OCI-LY7 (cell line): ENCODE measurements around the gene CTNND2. TPM values are rescaled to one million over a fixed set of nuclear protein-coding genes. Genes with fewer than 3 reads are reported as not detected.

Experiments
- BruUV-seq: library from RNA; stranded (reverse); fragments of 400-500 nt; replicated peaks from 2 replicates; lab custom pipeline; 2021; lab: Mats Ljungman, UMichigan
- CTCF ChIA-PET: fragments of 300-600 bp; sonication (Branson Sonifier 250); formaldehyde crosslinking; loops from one replicate; lab custom pipeline; 2022; ENCODE audit warnings: antibody characterized with exemption; ENCODE audit not compliant: unreplicated experiment; lab: Charles Lee
- POLR2A ChIA-PET: fragments of 300-600 bp; sonication (Branson Sonifier 250); formaldehyde crosslinking; loops from one replicate; lab custom pipeline; 2022; ENCODE audit warnings: antibody characterized with exemption; lab: Charles Lee
- DNase-seq: peaks from one replicate; pipeline ENCODE4 v3.0.0-alpha.2; 2015; ENCODE audit warnings: low spot score
- H2AFZ ChIP-seq: fragments of 200-600 bp; sonication (generic), shearing (Covaris generic); 2 replicates; pipeline ENCODE4 v1.6.1; 2014; ENCODE audit warnings: mild to moderate bottlenecking, antibody characterized with exemption, low read length, moderate library complexity
- H3K27ac ChIP-seq: fragments of 200-600 bp; sonication (generic); 2 replicates; pipeline ENCODE4 v1.5.1; 2014; ENCODE audit warnings: mixed run types, low read depth, mild to moderate bottlenecking, moderate library complexity, low read length, inconsistent platforms; ENCODE audit not compliant: poor library complexity, severe bottlenecking
- H3K36me3 ChIP-seq: fragments of 200-600 bp; sonication (generic); 2 replicates; pipeline ENCODE4 v1.6.1; 2014; ENCODE audit warnings: mild to moderate bottlenecking, antibody characterized with exemption, low read length, moderate library complexity, mixed read lengths; ENCODE audit not compliant: insufficient read depth
- H3K4me1 ChIP-seq: fragments of 200-600 bp; sonication (generic); 2 replicates; pipeline ENCODE4 v1.5.1; 2014; ENCODE audit warnings: mild to moderate bottlenecking, low read length; ENCODE audit not compliant: insufficient read depth, poor library complexity, severe bottlenecking
- H3K4me2 ChIP-seq: fragments of 200-600 bp; sonication (generic); 2 replicates; pipeline ENCODE4 v1.6.1; 2014; ENCODE audit warnings: mild to moderate bottlenecking, low read length
- H3K4me3 ChIP-seq: fragments of 200-600 bp; sonication (generic); 2 replicates; pipeline ENCODE4 v1.5.1; 2014; ENCODE audit warnings: mild to moderate bottlenecking, low read depth, low read length; ENCODE audit not compliant: poor library complexity, severe bottlenecking
- H3K79me2 ChIP-seq: fragments of 200-600 bp; sonication (generic); 2 replicates; pipeline ENCODE4 v1.6.1; 2016; ENCODE audit warnings: low read depth, mild to moderate bottlenecking, low read length, moderate library complexity, mixed read lengths; ENCODE audit not compliant: insufficient read depth
- H3K9me2 ChIP-seq: fragments of 200-600 bp; sonication (generic); 2 replicates; pipeline ENCODE4 v1.6.1; 2016; ENCODE audit warnings: mild to moderate bottlenecking, low read length, mixed read lengths; ENCODE audit not compliant: insufficient read depth
- H3K9me3 ChIP-seq: fragments of 200-600 bp; sonication (generic); 2 replicates; pipeline ENCODE4 v1.6.1; 2014; ENCODE audit warnings: mild to moderate bottlenecking, mixed run types, low read length, mixed read lengths
- H4K20me1 ChIP-seq: fragments of 200-600 bp; sonication (generic); 2 replicates; pipeline ENCODE4 v1.6.1; 2014; ENCODE audit warnings: mild to moderate bottlenecking, antibody characterized with exemption, low read length, moderate library complexity, mixed read lengths; ENCODE audit not compliant: insufficient read depth
- EZH2phosphoT487 ChIP-seq: fragments of 200-600 bp; sonication (generic); IDR thresholded peaks from 2 replicates; pipeline ENCODE4 v1.6.1; 2018; ENCODE audit warnings: low read depth, borderline replicate concordance, mild to moderate bottlenecking, mixed run types, antibody characterized with exemption, low read length, moderate library complexity, mixed read lengths
- intact Hi-C: fragments of 100-400 bp; cut with micrococcal nuclease; formaldehyde crosslinking; loops from one replicate; pipeline ENCODE4 v1.10.0; 2022; ENCODE audit not compliant: unreplicated experiment
- total RNA-seq, 2 experiments: library from RNA; depleted of rRNA in 1 of 2; stranded (reverse); fragments of >200 nt in 1 of 2; shearing (Covaris generic) in 1 of 2; gene quantifications; 2 replicates each; pipeline ENCODE4 v1.2.3, GENCODE V29; 2014 to 2022
- TF ChIP-seq, protein P1 (sequence below): fragments of 200-600 bp; sonication (generic); conservative IDR thresholded peaks from 2 replicates; pipeline ENCODE4 v1.5.1; 2014; ENCODE audit warnings: mild to moderate bottlenecking, antibody characterized with exemption, low read length, moderate library complexity, mixed read lengths

Gene CTNND2
- total RNA-seq, 2 experiments from 2014 or later = not detected

DNA sequence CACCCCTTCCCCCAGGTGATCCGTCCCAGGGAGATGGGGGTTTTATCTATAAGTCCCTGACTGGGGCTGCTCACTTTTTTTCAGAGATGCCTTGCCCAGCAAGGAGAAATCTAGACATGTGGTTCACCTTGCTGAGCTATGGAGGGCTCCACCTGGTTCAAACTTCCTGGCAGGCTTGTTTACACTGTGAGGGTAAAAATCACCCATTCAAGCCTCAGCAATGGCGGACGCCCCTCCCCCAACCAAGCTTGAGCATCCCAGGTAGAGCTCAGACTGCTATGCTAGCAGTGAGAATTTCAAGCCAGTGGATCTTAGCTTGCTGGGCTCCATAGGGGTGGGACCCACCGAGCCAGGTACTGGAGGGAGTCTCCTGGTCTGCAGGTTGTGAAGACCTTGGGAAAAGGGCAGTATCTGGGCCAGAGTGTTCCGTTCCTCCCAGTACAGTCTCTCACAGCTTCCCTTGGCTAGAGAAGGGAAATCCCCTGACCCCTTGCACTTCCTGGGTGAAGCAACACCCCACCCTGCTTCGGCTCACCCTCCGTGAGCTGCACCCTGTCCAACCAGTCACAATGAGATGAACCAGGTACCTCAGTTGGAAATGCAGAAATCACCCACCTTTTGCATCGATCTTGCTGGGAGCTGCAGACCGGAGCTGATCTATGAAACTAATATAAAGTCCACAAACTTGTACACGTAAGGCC, 231.7 kb downstream of the CTNND2 start:
- intact Hi-C loops = no loop called here
- Histone ChIP-seq H3K4me1 (no peaks in the 10 kb centered on the region), H3K9me2 (no peaks in the 10 kb centered on the region), H3K79me2 (no peaks in the 10 kb centered on the region), H3K27ac (no peak overlapping the region), H3K4me3 (no peak overlapping the region), H3K36me3 (no peaks in the 10 kb centered on the region), H4K20me1 (no peaks in the 10 kb centered on the region), H3K4me2 (no peak overlapping the region), H2AFZ (no peak overlapping the region), H3K9me3 (no peaks in the 10 kb centered on the region)
- no peak for DNase-seq
- TF ChIP-seq EZH2phosphoT487 = no peak
- TF ChIP-seq, protein P1, sequence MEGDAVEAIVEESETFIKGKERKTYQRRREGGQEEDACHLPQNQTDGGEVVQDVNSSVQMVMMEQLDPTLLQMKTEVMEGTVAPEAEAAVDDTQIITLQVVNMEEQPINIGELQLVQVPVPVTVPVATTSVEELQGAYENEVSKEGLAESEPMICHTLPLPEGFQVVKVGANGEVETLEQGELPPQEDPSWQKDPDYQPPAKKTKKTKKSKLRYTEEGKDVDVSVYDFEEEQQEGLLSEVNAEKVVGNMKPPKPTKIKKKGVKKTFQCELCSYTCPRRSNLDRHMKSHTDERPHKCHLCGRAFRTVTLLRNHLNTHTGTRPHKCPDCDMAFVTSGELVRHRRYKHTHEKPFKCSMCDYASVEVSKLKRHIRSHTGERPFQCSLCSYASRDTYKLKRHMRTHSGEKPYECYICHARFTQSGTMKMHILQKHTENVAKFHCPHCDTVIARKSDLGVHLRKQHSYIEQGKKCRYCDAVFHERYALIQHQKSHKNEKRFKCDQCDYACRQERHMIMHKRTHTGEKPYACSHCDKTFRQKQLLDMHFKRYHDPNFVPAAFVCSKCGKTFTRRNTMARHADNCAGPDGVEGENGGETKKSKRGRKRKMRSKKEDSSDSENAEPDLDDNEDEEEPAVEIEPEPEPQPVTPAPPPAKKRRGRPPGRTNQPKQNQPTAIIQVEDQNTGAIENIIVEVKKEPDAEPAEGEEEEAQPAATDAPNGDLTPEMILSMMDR = no peak
- no TSS peak for BruUV-seq
- CTCF ChIA-PET = no interaction called here
- POLR2A ChIA-PET = interaction anchor here (0.7 kb wide), 1 partner anchor 90 kb away, joined by 3 read pairs; no protein-coding TSS in a partner anchor

DNA sequence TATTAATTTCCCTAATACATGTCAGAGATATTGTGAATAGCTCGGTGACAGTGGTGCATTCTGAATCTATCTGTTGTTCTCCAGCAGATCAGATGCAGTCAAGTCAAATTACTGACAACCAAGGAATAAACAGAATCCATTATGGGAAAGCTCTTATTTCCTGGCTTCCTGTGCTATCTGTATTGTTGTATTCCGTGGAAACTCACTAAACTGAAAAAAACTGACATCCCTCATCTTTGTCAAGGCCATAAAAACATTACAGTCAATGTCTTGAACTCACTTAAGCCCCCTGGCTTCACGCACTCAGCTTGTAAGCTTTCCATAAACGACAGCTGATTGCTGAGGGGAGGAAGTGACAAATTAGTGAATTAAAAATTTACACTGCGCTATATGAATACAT, 245.9 kb downstream of the CTNND2 start:
- no peaks in the 10 kb centered on the region for H3K4me1 ChIP-seq
- TF ChIP-seq EZH2phosphoT487 = no peak
- TF ChIP-seq, protein P1 = no peak
- H3K9me2 ChIP-seq = no peaks in the 10 kb centered on the region
- H2AFZ ChIP-seq = no peak overlapping the region
- no peaks in the 10 kb centered on the region for H3K79me2 ChIP-seq
- intact Hi-C loops = no loop called here
- no peak for DNase-seq
- POLR2A ChIA-PET = no interaction called here
- H4K20me1 ChIP-seq = no peaks in the 10 kb centered on the region
- no peak overlapping the region for H3K4me3 ChIP-seq
- no peak overlapping the region for H3K4me2 ChIP-seq
- no peak overlapping the region for H3K27ac ChIP-seq
- H3K9me3 ChIP-seq = no peaks in the 10 kb centered on the region
- H3K36me3 ChIP-seq = no peaks in the 10 kb centered on the region
- no TSS peak for BruUV-seq
- CTCF ChIA-PET = no interaction called here

DNA sequence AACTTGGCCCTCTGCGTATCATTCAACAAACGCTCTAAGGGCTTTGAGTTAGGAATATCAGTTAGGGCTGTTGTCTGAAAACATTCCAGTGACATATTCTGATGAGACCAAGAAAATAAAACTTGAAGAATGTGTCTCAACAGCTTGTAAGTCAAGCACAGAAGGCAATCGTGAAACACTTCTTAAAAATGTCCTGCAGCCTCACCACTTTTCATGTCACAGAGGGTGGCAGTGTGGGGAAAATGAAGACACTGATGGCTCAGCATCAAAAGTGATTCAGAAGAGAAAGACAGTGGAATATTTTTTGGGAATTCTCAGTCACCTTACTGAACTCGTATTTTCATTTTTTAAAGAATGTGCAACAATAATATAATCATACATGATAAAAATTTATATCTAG, 247.3 kb downstream of the CTNND2 start:
- ChIA-PET CTCF (no interaction called here), POLR2A (interaction anchor here (0.6 kb wide), 1 partner anchor 594 kb away, joined by 4 read pairs; no protein-coding TSS in a partner anchor)
- H3K36me3 ChIP-seq = no peaks in the 10 kb centered on the region
- H3K4me2 ChIP-seq = no peak overlapping the region
- no peaks in the 10 kb centered on the region for H3K4me1 ChIP-seq
- no peak overlapping the region for H2AFZ ChIP-seq
- no peaks in the 10 kb centered on the region for H3K9me2 ChIP-seq
- intact Hi-C loops = no loop called here
- no peaks in the 10 kb centered on the region for H4K20me1 ChIP-seq
- H3K27ac ChIP-seq = no peak overlapping the region
- H3K9me3 ChIP-seq = no peaks in the 10 kb centered on the region
- no TSS peak for BruUV-seq
- H3K79me2 ChIP-seq = no peaks in the 10 kb centered on the region
- no peak for DNase-seq
- H3K4me3 ChIP-seq = no peak overlapping the region
- TF ChIP-seq, protein P1 = no peak
